CD4-positive, alpha-beta T cell treated with Interleukin-10 for 1 hour (primary cell): Measurements from ENCODE around the gene SYPL1.

Source experiments
- DNase-seq: peaks from one replicate; pipeline ENCODE4 v3.0.0-alpha.2; 2020

The SYPL1 gene

DNA sequence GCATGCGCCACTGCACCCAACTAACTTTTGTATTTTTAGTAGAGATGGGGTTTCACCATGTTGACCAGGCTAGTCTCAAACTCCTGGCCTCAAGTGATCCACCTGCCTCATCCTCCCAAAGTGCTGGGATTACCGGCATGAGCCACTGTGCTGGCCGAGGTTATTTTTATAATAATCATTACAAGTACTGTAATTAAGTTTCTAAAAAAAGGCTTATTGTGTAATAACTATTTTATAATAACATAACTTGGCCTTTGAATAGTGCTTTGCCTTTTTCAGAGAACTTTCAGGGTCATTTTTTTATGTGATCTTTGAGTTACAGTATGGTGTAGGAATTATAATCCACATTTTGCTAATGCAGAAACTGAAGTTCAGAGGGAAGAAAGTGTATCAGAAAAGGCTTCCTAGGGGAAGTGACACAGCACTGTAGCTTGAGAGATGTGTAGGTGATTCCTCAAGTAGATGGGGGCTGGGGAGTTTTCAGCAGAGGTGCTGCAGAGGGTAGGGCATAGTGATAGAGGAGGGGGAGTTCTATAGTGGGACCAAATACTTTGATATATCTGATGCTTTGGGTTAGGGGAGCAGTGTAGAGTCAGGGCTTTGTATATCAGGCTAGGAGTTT, 9.2 kb upstream of the SYPL1 start:
- no peak for DNase-seq

DNA sequence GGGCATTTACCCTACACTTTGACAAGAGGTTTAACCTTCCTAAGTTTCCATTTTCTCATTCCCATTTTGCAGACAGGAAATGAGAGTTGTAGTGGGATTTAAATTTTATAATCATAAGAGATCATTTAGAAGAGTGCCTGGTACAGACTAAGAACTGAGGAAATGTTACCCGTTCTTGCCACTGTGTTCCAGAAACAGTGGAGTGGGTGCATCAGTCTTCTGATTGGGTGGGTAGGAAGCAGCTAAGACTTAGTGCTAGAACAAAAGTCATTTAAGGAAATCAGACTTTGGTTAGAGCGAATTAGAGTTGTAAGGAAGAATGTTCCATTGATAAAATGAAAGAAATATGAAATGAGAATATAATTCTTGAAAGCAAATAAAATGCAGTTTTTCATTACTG, 8.4 kb upstream of the SYPL1 start:
- no peak for DNase-seq

DNA sequence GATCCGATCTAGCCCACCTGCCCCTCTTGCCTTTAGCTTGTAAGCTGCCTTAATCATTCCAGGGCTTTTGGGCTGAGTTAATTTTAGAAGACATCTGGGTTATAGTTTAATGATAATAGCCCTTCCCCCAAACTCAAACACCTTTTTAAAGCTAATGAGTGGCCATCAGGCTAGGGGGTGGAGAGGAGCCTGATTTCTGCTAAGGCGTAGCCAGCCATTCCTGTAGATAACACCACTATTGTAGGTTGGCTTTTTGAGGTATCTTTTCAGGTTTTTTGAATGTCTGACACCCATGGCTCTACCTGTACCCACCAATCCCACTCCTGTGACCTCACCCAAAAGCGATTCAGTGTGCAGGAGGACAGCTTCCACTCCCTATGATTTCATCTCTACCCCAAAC, 7.6 kb upstream of the SYPL1 start:
- no peak for DNase-seq

DNA sequence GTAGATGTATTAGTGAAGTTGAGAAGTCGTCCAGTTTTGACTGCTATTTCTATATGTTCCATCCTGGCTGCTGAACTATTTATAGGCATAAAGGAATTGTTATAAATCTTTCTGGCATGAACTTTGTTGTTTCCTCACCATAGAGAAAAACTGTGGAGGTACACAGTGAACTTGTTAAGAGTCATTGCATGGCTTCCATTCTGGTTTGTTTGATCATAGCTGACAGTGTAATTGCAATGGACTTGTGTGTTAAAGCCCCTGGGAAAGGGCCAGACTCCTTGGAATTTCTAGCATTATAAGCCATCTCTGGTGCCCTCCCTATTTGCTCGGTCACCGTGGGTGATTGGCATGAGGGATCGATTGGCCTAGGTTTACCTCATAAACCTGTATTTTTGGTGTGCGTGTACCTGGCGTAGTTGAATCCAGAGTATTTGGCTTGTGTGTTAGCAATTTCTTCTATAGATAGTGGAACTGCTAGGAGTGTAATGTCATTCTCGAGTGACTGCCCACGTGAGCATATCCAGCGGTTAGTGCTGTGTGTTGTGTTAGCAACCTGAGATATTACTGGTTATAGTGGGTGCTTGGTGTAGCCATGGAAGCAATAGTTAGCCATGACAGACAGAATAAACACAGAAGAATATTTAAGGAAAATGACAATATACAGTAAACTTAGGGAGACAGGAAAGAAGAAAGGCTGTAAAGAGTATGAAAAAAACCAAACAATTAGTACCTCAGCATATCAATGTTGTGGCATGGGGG, 5.9 kb upstream of the SYPL1 start:
- no peak for DNase-seq

DNA sequence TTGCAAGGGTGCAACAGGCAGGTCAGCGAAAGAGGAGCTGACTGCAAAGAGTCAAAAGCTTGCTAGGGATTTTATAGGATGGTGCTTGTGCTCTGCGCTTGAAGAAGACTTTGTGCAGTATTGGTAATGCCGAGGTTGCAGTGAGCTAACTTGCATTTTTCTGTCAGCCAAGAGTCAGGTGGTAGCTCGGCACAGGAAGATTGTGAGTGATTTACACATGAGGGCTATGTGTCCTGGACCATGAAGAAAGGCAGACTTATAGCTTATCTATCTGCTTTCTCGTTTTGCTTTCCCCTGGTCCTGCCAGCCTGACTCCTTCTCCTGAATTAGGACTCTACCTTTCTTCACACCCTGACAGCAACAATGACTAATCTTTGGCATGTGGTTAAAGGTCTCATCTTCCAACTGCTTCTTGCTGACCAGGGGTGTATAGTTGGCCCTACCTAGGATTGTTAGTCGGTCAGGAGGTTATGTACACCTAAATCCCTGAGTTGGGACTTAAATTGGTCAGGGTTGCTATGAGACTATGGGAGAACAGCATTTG, 4.1 kb upstream of the SYPL1 start:
- DNase-seq = no peak

DNA sequence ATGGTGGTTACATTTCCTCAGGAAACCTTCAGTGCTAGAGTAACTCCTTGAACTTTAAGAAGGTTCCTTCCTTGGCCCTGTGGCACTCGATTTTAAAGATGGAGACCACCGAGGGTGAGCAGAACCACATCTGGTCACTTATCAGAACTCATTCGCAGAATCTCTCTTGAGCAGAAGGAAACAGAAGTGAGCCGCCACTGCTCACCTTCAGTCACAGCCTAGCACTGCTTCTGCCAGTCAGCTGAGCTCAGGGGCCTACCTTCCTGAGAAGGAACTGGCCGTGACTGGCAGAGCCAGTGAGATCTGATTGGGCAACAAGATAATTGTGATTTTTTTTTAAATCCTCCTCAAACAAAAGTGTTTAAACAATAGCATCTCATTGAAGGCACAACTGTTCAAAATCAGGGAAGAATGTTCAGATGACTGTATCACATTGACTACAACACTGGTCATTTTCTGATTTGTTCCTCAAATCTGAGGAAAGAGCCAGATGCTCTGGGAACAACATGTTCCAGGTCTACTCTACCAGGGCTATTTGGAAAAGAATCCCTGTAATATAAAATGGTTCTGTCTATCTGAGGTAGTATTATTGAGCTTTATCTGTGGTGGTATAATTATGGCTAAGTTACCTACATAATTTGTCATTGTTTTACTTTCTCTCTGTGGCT, 2.7 kb upstream of the SYPL1 start:
- peak; percentile 29 for DNase-seq

DNA sequence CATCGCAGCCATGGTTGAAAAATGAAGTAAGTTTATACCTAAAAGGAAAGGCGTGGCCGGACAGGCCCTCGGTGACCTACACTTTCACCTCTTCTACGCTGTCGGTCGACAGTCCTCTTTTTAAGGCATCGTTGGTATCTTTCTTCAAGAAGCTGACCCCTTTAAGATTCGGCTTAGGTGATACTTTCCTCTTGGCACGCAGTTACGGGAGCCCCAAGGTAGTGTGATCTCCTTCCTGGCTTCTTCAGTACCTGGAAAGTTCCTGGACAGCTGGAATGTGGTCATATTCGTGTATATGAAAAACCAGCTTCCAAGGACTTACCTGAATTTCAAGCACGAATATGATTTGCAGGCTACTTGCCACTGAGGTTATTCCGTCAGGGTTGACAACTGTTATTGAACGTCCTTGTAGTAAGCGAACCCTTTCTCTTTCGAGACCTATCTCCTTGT, 885 bp upstream of the SYPL1 start:
- no peak for DNase-seq

DNA sequence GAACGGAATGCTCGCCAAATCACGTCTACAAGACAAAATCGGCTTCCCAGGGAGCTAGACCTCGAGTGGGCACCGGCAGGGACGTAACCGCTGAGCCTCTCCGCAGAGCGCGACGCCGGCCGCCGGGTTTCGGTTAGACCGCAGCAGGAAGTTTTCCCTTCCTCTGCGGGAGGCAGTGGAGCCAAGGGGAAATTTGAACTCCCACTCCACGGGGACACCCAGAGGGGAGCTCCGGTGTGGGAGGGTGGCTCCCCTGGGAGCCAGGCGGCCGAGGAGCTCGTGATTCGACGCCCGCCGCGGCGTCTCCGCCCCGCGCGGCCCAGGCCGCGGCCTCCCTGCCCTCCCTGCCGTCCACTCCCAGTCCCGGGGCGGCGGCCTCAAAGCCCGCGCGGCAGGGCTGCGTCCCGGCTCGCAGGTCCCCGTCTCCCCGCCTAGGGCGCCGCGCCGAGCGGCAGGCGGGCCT, 426 bp downstream of the SYPL1 start:
- DNase-seq = peak; percentile 48

DNA sequence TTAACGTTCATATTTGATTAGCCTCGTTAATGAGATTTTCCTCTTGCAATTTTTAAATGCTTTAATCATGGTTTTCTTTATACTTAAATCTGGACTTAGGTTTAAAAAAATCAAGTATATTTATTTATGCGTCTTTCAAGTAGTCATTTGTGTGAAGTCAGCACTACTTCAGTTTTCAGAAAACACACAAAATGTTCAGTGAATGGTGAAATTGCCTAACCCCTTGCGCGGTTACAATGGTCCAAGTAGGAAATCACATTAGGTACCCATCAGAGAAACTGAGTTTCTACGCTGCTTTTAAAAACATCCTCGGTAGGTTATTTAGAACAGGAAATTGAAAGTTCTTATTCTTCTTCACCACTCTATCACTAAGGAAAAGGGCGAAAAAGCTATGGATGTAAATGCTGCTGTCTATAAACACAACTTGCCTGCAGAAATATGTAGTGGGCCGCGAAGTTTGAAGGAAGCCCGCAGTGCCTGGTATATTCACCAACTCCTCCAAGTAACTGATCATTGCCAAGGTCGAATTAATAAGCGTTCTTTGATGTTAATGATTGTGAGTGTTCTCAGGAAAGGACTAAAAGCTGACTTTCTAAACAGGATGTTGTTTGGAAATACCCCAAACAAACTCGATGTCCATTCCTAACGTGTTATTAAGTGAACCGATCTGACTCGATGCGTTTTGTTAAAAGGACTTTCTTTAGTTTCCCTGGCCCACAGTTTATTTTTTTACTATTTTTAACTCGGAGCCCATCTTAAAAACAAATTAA, 1.0 kb downstream of the SYPL1 start:
- DNase-seq = peak; percentile 26

DNA sequence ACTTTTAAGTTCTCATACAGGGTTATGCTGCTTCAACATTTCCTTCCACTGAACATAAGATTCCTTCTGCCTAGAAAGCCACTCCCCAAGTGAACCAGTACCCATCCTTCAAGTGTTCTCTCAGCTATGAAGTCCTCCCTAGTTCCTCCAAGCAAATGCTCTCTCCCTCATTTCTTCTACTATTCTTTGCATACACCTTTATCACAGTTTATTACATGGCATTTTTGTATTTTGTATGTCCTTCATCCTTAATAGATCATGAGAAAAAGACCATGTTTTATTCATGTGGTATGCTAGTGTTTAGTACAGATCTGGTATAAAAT, 1.9 kb downstream of the SYPL1 start:
- no peak for DNase-seq

DNA sequence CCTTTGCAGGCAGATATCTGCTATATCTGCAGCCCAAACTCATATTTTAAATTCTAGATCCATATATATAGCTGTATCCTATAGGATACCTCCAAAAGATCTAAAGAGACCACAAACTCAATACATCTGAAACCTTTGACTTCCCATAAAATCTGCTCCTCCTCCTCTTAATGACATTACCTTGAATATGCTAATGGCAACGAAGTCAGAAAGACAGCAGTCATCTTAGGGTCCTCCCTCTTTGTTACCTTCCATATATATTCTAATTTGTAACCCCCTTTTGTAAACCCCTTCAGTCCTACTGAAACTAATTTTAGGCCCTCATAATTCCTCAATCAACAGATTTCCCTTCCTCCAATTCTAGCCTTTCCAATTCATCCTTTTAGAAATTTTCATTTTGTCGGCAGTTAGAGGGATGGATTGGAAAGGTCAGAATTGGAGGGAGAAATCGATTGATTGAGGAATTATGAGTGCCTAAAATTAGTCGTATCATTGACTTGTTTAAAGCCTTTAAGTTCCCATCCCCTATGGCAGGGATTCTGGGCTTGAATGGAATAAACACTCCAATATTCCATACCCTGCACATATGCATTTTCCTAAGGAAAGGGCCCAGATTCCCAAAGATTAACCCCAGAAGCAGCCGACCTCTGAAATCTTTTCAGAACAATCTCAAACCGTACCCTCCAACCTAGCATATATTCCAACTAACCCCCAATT, 2.4 kb downstream of the SYPL1 start:
- DNase-seq = no peak

DNA sequence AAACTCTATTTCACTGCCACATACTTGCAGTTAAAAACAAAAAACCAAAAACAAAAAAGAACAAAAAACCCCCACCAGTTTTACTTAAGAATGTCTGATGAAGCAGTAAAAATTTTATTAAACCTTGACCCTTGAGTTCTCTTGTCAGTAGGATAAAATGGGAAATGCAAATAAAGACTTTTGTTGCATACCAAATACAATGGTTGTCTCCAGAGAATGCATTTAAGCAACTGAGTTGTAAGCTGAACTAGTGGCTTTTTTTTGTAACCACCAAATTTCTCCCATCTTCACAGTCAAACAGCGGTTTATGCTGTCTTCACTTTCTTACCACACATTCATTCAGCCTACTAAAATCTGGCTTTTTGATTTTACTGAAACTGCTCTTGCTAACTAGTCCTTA, 3.1 kb downstream of the SYPL1 start:
- peak; percentile 18 for DNase-seq

DNA sequence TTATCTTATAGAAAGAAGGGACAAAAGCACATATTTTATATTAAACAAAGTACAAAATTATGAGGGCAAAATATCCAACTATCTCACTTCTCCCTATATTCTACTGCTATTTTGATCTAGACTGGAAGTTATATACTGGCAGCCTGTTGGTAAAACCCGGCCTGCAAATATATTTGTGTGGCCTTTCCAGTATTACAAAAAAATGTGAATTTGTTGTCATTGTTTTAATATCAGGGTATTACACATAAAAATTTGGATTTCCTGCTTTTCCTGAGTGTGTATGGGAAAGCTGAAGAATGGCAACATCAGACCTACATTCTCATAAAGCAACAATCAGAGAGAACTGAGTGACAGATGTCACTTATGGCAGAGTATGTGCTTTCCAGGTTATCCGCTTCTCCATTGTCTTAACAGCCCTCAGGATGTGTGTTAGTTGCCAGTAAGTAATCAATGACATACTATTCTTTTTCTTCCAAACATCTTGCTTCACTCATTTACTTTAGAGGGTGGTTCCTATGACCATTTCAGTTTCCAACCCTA, 7.3 kb downstream of the SYPL1 start:
- no peak for DNase-seq

DNA sequence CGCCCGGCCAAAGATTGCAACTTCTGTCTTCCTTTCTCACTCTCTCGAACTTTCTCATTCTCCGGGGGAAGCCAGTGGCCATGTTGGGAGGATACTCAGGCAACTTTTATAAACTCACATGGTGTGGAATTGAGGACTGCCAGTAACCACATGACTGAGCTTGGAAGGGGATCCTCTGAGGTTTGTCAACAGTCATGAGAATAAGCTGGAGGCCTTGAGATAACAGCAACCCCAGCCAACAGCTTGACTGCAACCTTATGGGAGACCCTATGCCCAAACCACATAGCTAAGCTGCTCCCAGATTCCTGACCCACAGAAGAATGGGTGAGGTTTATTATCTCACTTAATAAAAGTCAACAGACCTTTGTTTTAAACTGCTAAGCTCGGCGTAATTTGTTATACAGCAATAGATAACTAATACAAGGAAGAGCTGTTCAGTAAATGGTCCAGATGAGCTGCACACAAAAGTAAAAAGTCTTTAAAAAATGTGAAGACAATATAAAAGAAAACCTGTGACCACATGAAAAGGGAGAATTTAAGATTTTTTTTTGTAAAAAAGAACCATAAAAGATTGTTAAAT, 9.6 kb downstream of the SYPL1 start:
- no peak for DNase-seq

DNA sequence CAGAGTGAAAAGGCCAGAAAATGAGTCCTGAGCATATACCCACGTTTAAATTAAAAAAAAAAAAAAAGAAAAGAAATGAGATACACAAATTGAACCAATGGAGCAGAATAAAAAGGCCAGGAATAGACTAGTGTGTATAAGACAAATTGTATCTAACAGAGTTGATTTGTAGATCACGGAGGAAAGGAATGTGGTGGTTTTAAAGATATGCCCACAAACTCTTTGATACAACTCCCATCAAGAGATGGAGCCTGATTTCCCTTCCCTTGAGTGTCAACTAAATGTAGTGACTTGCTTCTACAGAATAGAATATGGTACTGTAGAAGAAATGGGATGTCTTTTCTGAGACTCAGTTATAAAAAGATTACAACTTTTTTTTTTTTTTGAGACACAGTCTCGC, 10.4 kb downstream of the SYPL1 start:
- DNase-seq = no peak

DNA sequence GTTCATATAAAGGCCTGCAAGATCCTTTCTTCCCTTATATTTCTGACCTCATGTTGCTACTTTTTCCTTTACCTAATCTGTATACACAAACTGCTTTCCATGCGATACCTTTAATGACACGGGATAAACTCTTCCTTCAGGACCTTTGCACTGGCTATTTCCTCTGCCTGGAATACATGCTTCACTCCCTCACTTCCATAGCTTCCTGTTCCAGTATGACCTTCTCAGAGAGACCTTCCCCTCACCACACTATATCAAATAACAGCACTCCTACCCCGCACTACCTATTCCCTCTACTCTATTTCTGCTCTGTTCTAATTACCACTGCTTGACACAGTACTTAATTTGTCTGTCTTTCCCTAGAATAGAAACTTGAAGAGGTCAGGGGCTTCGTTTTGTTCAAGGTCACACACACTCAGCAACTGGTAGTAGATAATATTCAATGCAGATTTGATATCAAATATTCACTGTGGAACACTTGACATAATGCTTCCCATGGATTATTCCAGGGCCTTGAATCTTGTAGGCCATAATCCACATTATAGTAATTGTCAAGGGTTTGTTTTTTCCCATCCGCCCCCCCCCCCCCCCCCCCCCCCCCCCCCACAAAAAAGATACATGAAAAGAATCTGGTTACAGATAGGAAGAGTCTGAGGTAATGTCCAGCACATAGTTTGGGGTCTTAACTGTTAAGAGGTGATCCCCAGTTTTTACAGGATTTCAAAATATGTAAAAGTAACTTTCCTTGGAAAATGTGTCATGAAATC, 11.1 kb downstream of the SYPL1 start:
- no peak for DNase-seq

DNA sequence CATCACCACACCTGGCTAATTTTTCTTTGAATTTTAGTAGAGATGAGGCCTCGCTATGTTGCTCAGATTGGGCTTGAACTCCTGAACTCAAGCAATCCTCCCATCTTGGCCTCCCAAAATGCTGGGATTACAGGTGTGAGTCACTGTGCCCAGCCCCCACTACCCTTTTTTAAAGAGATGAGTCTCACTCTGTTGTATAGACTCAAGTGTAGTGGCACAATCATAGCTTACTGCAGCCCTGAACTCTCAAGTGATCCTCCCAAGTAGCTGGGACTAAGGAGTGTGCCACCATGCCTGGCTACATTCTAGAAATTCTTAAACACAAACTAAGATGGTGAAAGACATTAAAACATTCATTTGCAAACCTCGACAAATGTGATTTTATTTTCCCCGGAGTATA, 12.6 kb downstream of the SYPL1 start:
- no peak for DNase-seq

DNA sequence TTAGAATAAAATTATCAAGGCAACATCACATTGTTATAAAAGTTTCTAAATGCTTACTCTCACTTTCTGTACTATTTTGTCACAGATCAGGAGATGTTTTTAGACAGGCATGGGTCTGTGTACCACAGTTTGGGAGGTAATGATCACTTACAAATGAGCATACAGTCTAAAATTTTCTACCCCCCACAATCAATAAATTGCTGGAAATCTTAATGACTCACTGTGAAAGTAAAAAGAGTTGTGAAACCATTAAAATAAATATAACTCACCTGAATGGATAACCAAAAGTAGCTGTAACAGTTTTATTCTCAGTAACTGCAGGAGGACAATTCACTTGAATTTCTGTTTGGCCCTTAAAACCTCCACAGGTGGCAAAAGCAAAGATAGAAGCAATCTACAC, 13.2 kb downstream of the SYPL1 start:
- DNase-seq = no peak

DNA sequence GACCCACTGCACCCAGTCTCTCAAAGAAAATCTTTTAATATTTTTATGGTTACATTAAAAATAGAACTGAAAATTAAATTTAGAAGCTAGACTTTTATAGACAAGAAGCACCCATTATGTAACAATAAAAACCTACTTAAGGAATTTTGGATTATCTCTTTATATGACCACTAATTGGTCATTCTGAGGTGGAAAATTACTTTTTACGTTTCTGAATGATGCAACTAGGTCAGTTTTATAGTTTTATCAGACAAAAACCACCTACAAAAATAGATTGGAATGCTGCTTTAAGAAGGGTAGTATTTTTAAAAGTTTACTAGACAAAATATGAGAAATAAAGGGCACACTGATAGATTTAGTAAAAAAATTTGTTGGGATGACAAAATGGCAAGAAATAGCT, 16.5 kb downstream of the SYPL1 start:
- no peak for DNase-seq

DNA sequence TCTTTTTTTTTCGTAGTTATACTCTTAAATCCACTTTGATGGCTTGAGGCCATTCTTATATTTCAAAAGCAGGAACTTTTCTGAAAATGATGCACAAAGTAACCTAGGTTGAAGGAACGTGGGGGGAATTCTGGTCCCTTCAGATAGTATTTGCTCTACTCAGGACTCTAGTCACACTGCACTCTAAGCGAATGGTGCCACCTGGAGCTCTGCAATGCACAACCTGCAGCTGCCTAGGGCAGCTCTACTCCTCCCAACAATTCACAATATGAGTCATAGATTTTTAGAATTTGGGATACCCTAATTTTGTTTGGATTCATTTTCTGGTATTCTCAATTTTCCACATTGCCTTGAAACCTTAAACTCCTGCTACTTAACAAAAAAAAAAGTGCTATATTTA, 17.3 kb downstream of the SYPL1 start:
- DNase-seq = no peak

DNA sequence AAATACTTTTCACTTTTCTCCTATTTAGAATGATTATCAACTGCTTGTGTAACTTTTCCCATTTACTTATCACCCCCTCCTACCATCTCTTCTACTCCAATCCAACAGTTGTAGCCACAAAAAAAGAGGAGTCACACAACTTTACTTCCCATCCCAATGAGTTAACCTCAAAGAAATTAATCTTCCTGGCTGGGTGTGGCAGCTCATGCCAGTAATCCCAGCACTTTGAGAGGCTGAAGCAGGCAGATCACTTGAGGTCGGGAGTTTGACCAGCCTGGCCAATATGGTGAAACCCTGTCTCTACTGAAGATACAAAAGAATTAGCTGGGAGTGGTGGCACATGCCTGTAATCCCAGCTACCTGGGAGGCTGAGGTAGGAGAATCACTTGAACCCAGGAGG, 19.9 kb downstream of the SYPL1 start:
- DNase-seq = no peak
